IPS DF 6.9 (cell line): ENCODE data around the gene PPIP5K1.

Experiments used
- DNase-seq: peaks from one replicate; pipeline ENCODE4 v3.0.0-alpha.2; 2013; ENCODE audit warnings: low read depth, low spot score
- H3K27ac ChIP-seq: one replicate; pipeline ENCODE4 v1.5.1; 2013; ENCODE audit warnings: low read length, control low read depth
- H3K27me3 ChIP-seq: 2 replicates; pipeline ENCODE4 v1.6.1; 2013; ENCODE audit warnings: mild to moderate bottlenecking, low read length; ENCODE audit not compliant: control insufficient read depth, insufficient read depth
- H3K36me3 ChIP-seq: 2 replicates; pipeline ENCODE4 v1.6.1; 2013; ENCODE audit warnings: low read length; ENCODE audit not compliant: control insufficient read depth, insufficient read depth
- H3K4me1 ChIP-seq: 2 replicates; pipeline ENCODE4 v1.6.1; 2013; ENCODE audit warnings: low read length; ENCODE audit not compliant: control insufficient read depth, insufficient read depth
- H3K4me3 ChIP-seq: 2 replicates; pipeline ENCODE4 v1.5.1; 2013; ENCODE audit warnings: mild to moderate bottlenecking, low read length
- H3K9me3 ChIP-seq: 2 replicates; pipeline ENCODE4 v1.6.1; 2013; ENCODE audit warnings: low read length, inconsistent platforms; ENCODE audit not compliant: control insufficient read depth, insufficient read depth
- WGBS: extraction: QIAGEN DNeasy Blood & Tissue Kit; methylation state at CpG from one replicate; pipeline ENCODE4 v1.1.7; 2013; ENCODE audit warnings: mixed read lengths, missing lambda C conversion rate; ENCODE audit not compliant: insufficient read length, insufficient coverage; 5-methylcytosine and 5-hydroxymethylcytosine counted together

The PPIP5K1 gene

DNA sequence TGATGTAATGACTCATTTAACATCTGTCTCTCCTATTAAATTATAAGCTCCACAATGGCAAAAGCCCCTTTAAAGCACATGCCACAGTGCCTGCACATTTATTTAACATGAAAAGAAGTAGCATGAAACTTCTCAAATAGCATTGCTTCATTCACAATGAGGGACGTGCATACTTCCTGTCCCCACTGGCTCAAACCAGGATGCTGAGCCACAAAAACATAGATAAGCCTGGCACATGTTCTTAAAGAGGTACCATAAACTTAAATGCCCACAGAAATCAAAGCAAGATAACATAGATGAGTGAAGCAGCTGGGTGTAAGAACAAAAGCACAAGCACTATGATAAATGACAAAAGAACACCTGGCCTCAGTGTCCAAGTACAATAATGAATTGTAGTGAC, 100.8 kb downstream of the PPIP5K1 start:
- no CpG with 5 or more reads among the region's 1 CpG for WGBS
- no peaks in the 10 kb centered on the region for H3K27me3 ChIP-seq
- peaks cover 4% of the 10 kb centered on the region for H3K4me1 ChIP-seq
- H3K4me3 ChIP-seq = no peak overlapping the region
- no peak overlapping the region for H3K27ac ChIP-seq
- H3K36me3 ChIP-seq = peaks cover 3% of the 10 kb centered on the region; the same call in 1 of the 2 replicates
- no peak for DNase-seq
- no peaks in the 10 kb centered on the region for H3K9me3 ChIP-seq

DNA sequence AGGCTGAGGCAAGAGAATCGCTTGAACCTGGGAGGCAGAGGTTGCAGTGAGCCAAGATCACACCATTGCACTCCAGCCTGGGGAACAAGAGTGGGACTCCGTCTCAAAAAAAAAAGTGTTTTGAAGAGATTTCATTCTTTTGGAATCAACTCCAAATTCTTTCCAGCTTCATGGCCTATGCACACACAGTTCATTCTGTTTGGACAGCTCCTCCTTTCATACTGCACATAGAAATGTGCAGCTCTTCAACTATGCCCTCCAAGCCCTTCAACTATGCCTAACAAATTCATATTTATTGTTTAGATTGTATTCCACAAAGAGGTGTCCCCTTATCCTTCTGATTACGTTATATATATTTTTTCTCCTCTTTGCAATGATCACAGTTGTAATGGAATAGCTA, 101.2 kb downstream of the PPIP5K1 start:
- Histone ChIP-seq H3K4me1 (peaks cover 4% of the 10 kb centered on the region), H3K9me3 (no peaks in the 10 kb centered on the region), H3K27me3 (no peaks in the 10 kb centered on the region), H3K36me3 (peaks cover 3% of the 10 kb centered on the region; the same call in 1 of the 2 replicates), H3K4me3 (no peak overlapping the region), H3K27ac (no peak overlapping the region)
- no peak for DNase-seq
- WGBS = no CpG with 5 or more reads among the region's 3 CpGs

DNA sequence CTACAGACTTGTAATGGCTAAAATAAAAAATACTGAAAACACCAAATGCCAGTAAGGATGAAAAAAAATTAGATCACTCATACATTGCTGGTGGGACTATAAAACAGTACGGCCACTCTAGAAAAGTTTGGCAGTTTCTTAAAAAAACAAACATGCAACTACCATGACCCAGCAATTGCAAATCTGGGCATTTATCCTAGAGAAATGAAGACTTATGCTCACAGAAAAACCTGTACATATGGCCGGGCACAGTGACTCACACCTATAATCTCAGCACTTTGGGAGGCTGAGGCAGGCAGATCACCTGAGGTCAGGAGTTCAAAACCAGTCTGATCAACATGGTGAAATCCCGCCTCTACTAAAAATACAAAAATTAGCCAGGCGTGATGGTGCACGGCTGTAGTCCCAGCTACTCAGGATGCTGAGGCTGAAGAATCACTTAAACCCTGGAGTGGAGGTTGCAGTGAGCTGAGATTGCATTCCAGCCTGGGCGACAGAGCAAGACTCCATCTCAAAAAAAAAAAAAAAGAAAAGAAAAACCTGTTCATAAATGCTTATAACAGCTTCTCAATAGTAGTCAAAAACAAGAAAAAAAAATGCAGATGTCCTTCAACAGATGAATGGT, 102.6 kb downstream of the PPIP5K1 start:
- Histone ChIP-seq H3K9me3 (no peaks in the 10 kb centered on the region), H3K4me1 (peaks cover 2% of the 10 kb centered on the region; the same call in 1 of the 2 replicates), H3K36me3 (peaks cover 3% of the 10 kb centered on the region; the same call in 1 of the 2 replicates), H3K4me3 (no peak overlapping the region), H3K27ac (no peak overlapping the region), H3K27me3 (no peaks in the 10 kb centered on the region)
- DNase-seq = no peak
- WGBS = no CpG with 5 or more reads among the region's 6 CpGs

- Histone ChIP-seq H3K4me1 (no peaks in the 10 kb centered on the region), H3K9me3 (no peaks in the 10 kb centered on the region), H3K36me3 (peaks cover 11% of the 10 kb centered on the region; the same call in 1 of the 2 replicates), H3K27me3 (no peaks in the 10 kb centered on the region), H3K4me3 (no peak overlapping the region), H3K27ac (no peak overlapping the region)
- no CpG with 5 or more reads among the region's 2 CpGs for WGBS
- DNase-seq = no peak
Observed at GRCh38 chr15:43484455-43484854, 105.6 kb downstream of the PPIP5K1 start.
